HepG2 (cell line): ENCODE data around the gene RGS7. TPM values are rescaled to one million over a fixed set of nuclear protein-coding genes. Genes with fewer than 3 reads are reported as not detected.

ENCODE experiments used
- CTCF ChIP-seq: sonication (generic); formaldehyde crosslinking; IDR thresholded peaks from 2 replicates; pipeline ENCODE4 v1.5.0; 2020; ENCODE audit warnings: mild to moderate bottlenecking, missing genetic modification reagents, moderate library complexity
- JUN ChIP-seq: sonication (generic); formaldehyde crosslinking; IDR thresholded peaks from 2 replicates; pipeline ENCODE4 v1.4.0; 2020; ENCODE audit warnings: mild to moderate bottlenecking, missing genetic modification reagents
- ZNF18 ChIP-seq: sonication (generic); formaldehyde crosslinking; IDR thresholded peaks from 2 replicates; pipeline ENCODE4 v1.8.0; 2022; ENCODE audit warnings: mild to moderate bottlenecking, missing genetic modification reagents; ENCODE audit not compliant: insufficient replicate concordance
- ZNF33B ChIP-seq: sonication (generic); formaldehyde crosslinking; IDR thresholded peaks from 2 replicates; pipeline ENCODE4 v1.5.1; 2020; ENCODE audit warnings: mild to moderate bottlenecking, missing genetic modification reagents
- ZNF383 ChIP-seq: sonication (generic); formaldehyde crosslinking; IDR thresholded peaks from 2 replicates; pipeline ENCODE4 v1.4.0; 2020; ENCODE audit warnings: missing genetic modification reagents, mild to moderate bottlenecking, borderline replicate concordance
- polyA plus RNA-seq, 8 experiments: library from polyadenylated mRNA; depleted of rRNA in 3 of 8; stranded (reverse) in 7 of 8; unstranded in 1 of 8; fragments of >200 nt; fragmentation: Illumina TruSeq in 4 of 8; extraction: Trizol in 4 of 8; gene quantifications; 2 replicates each; pipeline versions ENCODE4 v1.2.1 to v1.2.3, GENCODE V29; 2011 to 2016; ENCODE audit warnings: low read depth in 4 of 8, missing spikeins in 1 of 8, mixed read lengths in 1 of 8; ENCODE audit not compliant: insufficient read depth in 1 of 8
- total RNA-seq, 5 experiments: library from RNA; depleted of rRNA; stranded (reverse); fragments of >200 nt; fragmentation: Illumina TruSeq; extraction: Trizol; gene quantifications; 2 replicates each; pipeline ENCODE4 v1.2.3, GENCODE V29; 2016; ENCODE audit warnings: low read depth in 1 of 5
- TF ChIP-seq, protein P1 (sequence below): fragments of 450-650 bp; IDR thresholded peaks from 2 replicates; pipeline ENCODE4 v1.6.1; 2017; ENCODE audit warnings: mild to moderate bottlenecking
- TF ChIP-seq, protein P2 (sequence below): sonication (generic); formaldehyde crosslinking; IDR thresholded peaks from 2 replicates; pipeline ENCODE4 v1.4.0; 2020; ENCODE audit warnings: missing genetic modification reagents

Gene RGS7
- total and polyA plus RNA-seq, 2 of the 13 experiments (the other 11 are each of a cell fraction or from before 2014, with no cell fraction given): not detected

GRCh38 chr1:240844486-240844885 lies 512.5 kb downstream of the RGS7 start (continued):
- TF ChIP-seq ZNF383 (CRISPR knock-in tag): no peak
- no peak for TF ChIP-seq ZNF18 (CRISPR knock-in tag)
- no peak for TF ChIP-seq CTCF (CRISPR knock-in tag)
- no peak for TF ChIP-seq JUN (CRISPR knock-in tag)
- TF ChIP-seq, protein P1, sequence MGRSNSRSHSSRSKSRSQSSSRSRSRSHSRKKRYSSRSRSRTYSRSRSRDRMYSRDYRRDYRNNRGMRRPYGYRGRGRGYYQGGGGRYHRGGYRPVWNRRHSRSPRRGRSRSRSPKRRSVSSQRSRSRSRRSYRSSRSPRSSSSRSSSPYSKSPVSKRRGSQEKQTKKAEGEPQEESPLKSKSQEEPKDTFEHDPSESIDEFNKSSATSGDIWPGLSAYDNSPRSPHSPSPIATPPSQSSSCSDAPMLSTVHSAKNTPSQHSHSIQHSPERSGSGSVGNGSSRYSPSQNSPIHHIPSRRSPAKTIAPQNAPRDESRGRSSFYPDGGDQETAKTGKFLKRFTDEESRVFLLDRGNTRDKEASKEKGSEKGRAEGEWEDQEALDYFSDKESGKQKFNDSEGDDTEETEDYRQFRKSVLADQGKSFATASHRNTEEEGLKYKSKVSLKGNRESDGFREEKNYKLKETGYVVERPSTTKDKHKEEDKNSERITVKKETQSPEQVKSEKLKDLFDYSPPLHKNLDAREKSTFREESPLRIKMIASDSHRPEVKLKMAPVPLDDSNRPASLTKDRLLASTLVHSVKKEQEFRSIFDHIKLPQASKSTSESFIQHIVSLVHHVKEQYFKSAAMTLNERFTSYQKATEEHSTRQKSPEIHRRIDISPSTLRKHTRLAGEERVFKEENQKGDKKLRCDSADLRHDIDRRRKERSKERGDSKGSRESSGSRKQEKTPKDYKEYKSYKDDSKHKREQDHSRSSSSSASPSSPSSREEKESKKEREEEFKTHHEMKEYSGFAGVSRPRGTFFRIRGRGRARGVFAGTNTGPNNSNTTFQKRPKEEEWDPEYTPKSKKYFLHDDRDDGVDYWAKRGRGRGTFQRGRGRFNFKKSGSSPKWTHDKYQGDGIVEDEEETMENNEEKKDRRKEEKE: no peak
- TF ChIP-seq ZNF33B (CRISPR knock-in tag): no peak
- TF ChIP-seq, protein P2, sequence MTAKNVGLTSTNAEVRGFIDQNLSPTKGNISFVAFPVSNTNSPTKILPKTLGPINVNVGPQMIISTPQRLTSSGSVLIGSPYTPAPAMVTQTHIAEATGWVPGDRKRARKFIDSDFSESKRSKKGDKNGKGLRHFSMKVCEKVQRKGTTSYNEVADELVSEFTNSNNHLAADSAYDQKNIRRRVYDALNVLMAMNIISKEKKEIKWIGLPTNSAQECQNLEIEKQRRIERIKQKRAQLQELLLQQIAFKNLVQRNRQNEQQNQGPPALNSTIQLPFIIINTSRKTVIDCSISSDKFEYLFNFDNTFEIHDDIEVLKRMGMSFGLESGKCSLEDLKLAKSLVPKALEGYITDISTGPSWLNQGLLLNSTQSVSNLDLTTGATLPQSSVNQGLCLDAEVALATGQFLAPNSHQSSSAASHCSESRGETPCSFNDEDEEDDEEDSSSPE (CRISPR knock-in tag): no peak
- TF ChIP-seq, all 625 proteins: peak for 0
